DMS 273 (cell line): ENCODE measurements around the gene ERC2.
A peak's percentile ranks its signal among the peaks of the same experiment; 100 is the strongest.
"Not testable (repeated sequence)": the region's sequence is repeated elsewhere in the genome, so short reads cannot be mapped to it uniquely, and the experiment has no call there.

Source experiments
- DNase-seq: peaks from one replicate; lab custom pipeline; 2025; ENCODE audit not compliant: unreplicated experiment; lab: John Stamatoyannopoulos, UW

ERC2 gene

GRCh38 chr3:56015374-56015773 is 452.9 kb downstream of the ERC2 start:
- not testable (repeated sequence) for DNase-seq

GRCh38 chr3:56012721-56013120 is 455.5 kb downstream of the ERC2 start:
- peak; percentile 5 for DNase-seq

GRCh38 chr3:56005196-56005805 is 463.0 kb downstream of the ERC2 start:
- no peak for DNase-seq

GRCh38 chr3:56003129-56003528 is 465.1 kb downstream of the ERC2 start:
- DNase-seq: no peak

- DNase-seq: no peak
Measured at GRCh38 chr3:56001991-56002390, 466.3 kb downstream of the ERC2 start.

GRCh38 chr3:56001537-56001936 is 466.7 kb downstream of the ERC2 start:
- DNase-seq: no peak

- DNase-seq: no peak
Measured at GRCh38 chr3:55989366-55989765, 478.9 kb downstream of the ERC2 start.

- no peak for DNase-seq
Measured at GRCh38 chr3:55988905-55989304, 479.4 kb downstream of the ERC2 start.

- no peak for DNase-seq
Measured at GRCh38 chr3:55984626-55985025, 483.6 kb downstream of the ERC2 start.

- no peak for DNase-seq
Measured at GRCh38 chr3:55978953-55979352, 489.3 kb downstream of the ERC2 start.

GRCh38 chr3:55974421-55975165 is 493.7 kb downstream of the ERC2 start:
- no peak for DNase-seq

GRCh38 chr3:55969634-55970033 is 498.6 kb downstream of the ERC2 start:
- no peak for DNase-seq

GRCh38 chr3:55968331-55968730 is 499.9 kb downstream of the ERC2 start:
- no peak for DNase-seq

- DNase-seq: no peak
Measured at GRCh38 chr3:55966566-55966965, 501.7 kb downstream of the ERC2 start.

- no peak for DNase-seq
Measured at GRCh38 chr3:55965776-55966175, 502.5 kb downstream of the ERC2 start.

GRCh38 chr3:55964491-55964985 is 503.7 kb downstream of the ERC2 start:
- no peak for DNase-seq

GRCh38 chr3:55963601-55964000 is 504.7 kb downstream of the ERC2 start:
- DNase-seq: peak; percentile 69

- DNase-seq: peak; percentile 86
Measured at GRCh38 chr3:55959471-55960080, 508.7 kb downstream of the ERC2 start.

- DNase-seq: no peak
Measured at GRCh38 chr3:55958605-55959004, 509.7 kb downstream of the ERC2 start.

GRCh38 chr3:55955891-55956477 is 512.3 kb downstream of the ERC2 start:
- no peak for DNase-seq

GRCh38 chr3:55951388-55951787 is 516.9 kb downstream of the ERC2 start:
- DNase-seq: no peak

GRCh38 chr3:55947406-55947805 is 520.9 kb downstream of the ERC2 start:
- DNase-seq: peak; percentile 81
